SKM-1 treated with dmso at 0.1 percent for 144 hours (cell line): Measurements from ENCODE around the gene MAP3K5.
A peak's percentile ranks its signal among the peaks of the same experiment; 100 is the strongest.
"Not testable (repeated sequence)": the region's sequence is repeated elsewhere in the genome, so short reads cannot be mapped to it uniquely, and the experiment has no call there.

Source experiments
- DNase-seq: peaks from one replicate; lab custom pipeline; 2025; ENCODE audit not compliant: unreplicated experiment; lab: John Stamatoyannopoulos, UW

The MAP3K5 gene

DNA sequence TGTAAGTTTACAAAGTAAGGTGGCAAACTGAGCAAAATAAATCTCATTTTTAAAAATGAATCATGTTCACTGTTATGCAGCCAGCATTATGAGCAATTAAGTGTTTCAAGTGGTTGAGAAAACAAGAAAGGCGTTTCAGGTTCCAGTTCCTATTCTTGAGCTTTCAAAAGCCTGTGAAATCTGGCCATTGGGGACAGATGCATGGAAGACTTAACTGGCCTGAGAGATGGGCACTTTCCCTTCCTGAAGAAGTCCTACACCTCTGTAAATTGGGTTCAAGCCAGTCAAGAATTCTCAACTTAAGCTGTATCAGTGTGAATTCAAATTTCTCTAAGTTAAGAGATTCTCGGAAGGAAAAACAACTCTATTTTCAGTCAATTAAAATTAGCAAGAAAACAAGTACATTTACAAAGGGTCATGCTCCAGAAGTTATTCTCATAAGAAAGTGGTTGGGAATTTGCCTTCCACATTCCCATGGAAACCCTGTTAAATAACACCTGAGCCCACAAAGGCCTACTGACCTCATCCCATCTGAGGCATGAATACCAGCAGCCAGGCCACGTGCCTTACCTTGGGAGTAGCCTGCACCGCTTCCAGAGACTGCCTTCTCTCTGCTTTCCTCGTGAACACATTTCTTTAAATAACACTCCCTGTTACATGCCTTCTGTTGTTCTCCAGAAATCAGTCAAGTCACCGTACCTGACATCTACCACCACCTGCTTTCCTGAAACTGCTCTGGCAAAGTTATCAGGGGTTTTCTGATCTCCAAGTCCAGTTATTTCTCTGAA, 19.4 kb downstream of the MAP3K5 start:
- no peak for DNase-seq

- no peak for DNase-seq
These were observed 21.0 kb downstream of the MAP3K5 start for GRCh38 chr6:136771306-136771705.

GRCh38 chr6:136769759-136770158, 22.5 kb downstream of the MAP3K5 start:
- no peak for DNase-seq

- DNase-seq = no peak
These were observed 23.2 kb downstream of the MAP3K5 start for GRCh38 chr6:136769124-136769523.

DNA sequence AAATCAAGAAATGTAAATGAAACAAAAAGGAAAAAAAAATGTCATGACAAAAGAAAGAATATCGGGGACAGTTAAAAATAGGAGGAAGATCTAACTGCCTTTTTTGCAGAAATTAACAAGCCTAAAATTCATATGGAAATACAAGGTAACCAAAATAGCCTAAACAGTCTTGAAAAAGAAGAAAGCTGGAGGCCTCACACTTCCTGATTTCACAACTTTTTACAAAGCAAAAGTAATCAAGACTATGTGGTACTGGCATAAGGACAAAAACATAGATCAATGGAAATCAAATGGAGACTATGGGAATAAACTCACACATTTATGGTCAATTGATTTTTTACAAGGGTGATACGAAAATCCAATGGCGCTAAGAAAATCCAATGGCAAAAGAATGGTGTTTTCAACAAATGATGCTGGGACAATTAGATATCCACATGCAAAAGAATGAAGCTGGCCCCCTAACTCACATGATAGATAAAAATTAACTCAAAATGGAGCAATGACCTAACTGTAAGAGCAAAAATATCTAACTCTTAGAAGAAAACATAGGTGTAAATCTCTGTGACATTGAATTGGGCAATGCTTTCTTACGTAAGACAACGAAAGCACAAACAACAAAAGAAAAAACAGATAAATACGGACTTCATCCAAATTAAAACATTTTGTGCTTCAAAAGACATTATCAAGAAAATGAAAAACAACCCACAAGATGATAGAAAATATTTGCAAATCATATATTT, 24.5 kb downstream of the MAP3K5 start:
- peak; percentile 30 for DNase-seq

DNA sequence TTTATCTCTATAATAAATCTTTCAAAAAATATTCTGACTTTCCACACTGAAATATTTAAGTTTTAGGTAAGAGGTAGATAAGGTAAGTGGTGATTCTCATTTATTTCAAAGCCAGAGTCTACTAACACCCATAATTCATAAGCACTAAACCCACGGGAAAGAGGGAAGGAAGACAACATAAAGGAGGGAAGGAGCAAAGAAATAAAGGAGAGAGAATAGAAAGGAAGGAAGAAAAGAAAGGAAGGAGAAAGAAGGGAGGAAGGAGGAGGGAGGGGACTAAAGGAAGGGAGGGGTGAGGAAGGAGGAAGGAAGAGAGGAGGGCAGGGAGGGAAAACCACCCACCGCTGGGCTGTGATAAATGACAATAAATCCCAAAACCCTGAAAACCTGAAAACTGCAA, 25.2 kb downstream of the MAP3K5 start:
- DNase-seq = no peak

GRCh38 chr6:136766274-136766673, 26.0 kb downstream of the MAP3K5 start:
- no peak for DNase-seq

DNA sequence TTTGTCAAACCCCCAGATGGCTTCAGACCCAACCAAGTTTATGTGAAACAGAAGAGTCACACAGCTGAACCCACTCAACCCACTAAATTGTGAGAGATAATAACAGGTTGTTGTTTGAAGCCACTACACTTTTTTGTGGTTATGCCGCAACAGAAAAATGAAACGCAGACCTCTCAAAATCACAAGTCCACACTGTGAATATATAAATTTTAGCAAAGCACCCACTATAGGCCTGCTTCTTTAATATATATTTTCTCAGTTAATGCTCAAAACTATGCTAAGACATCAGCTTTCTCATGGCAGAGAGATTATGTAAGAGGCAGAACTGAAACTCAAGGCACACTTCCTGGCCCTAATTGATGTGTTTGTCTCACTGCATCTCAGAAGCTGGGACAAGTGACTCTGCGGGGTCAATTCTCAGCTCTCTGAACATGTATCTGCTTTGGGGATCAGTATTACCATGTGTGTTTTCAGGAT, 27.7 kb downstream of the MAP3K5 start:
- peak; percentile 72 for DNase-seq

GRCh38 chr6:136763716-136764516, 28.4 kb downstream of the MAP3K5 start:
- DNase-seq = no peak

- no peak for DNase-seq
These were observed 29.0 kb downstream of the MAP3K5 start for GRCh38 chr6:136763255-136763654.

GRCh38 chr6:136762022-136762975, 30.0 kb downstream of the MAP3K5 start:
- no peak for DNase-seq

DNA sequence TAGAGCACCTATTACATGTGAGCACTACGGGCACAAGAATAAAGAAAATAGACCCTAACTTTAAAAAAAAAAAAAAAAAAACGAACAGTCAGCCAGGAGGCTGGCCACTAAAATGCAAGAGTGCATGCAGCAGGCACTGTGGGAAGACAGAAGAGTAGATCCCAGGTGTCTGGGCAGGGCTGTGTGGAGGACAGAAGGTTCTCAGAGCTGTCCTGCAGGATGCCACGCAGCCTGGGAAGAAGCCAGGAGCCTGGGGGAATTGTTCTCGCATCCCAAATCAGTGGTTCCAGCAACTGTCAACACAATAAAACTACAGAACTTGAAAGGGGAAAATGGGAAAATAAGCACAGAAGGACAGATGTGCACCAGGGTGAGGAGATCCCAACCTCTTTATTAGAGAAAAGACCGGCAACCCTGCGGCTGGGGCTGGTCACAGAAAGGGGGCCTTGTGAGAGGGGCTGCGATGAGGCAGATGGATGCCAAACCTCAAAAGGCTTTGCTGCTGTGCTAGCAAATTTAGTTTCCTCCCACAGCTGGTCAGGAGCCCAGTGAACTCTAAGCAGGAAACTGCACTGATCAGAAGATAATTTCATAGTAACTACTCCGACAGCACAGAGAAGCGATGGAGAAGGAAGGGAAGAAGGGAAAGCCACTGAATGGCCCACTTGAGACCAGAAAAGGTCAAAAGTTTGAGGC, 30.9 kb downstream of the MAP3K5 start:
- peak; percentile 32 for DNase-seq

GRCh38 chr6:136760781-136761180, 31.5 kb downstream of the MAP3K5 start:
- DNase-seq = not testable (repeated sequence)

DNA sequence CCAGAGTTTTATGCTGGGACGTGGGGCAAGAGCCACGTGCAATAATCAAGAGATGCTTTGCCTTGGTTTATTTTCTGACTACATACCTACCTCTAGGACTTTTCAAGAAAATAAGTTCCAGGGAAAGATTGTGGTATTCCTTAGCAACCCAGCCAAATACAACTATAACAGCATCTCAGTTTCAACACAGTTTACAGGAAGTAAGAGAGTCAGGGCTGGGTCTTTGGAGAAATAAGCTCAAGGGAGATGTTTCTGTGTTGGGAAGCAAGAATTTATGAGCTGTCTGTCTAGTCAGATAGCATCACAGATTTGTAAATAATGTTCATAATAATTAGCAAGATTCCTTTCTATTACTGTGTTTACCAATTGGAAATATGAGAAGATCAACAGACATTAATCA, 35.1 kb downstream of the MAP3K5 start:
- peak; percentile 10 for DNase-seq

- DNase-seq = no peak
These were observed 37.5 kb downstream of the MAP3K5 start for GRCh38 chr6:136754820-136755219.

GRCh38 chr6:136753624-136754023, 38.7 kb downstream of the MAP3K5 start:
- no peak for DNase-seq

DNA sequence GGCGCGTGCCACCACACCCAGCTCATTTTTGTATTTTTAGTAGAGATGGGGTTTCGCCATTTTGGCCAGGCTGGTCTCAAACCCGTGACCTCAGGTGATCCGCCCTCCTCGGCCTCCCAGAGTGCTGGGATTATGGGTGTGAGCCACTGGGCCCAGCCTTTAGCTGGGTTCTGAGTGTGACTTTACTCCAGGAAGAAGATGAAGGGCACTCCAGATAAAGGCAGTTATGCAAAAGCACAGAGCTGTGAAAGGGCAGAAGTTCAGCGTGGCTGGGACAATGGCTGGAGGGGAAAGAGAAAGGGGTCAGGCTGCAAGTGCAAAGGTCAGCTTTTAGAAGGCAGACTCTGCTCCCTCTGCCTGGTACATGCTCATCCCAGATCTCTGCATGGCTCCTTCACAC, 39.7 kb downstream of the MAP3K5 start:
- peak; percentile 10 for DNase-seq

GRCh38 chr6:136751991-136752390, 40.3 kb downstream of the MAP3K5 start:
- no peak for DNase-seq

- DNase-seq = peak; percentile 65
These were observed 40.7 kb downstream of the MAP3K5 start for GRCh38 chr6:136751522-136751956.
